H9 (cell line): ENCODE measurements around the gene CCDC27. TPM values are rescaled to one million over a fixed set of nuclear protein-coding genes. Genes with fewer than 3 reads are reported as not detected.

ENCODE experiments used
- DNase-seq: peaks from one replicate; pipeline ENCODE4 v3.0.0-alpha.2; 2017
- H2AFZ ChIP-seq: one replicate; pipeline ENCODE4 v1.6.1; 2013; ENCODE audit warnings: mild to moderate bottlenecking, low read length, control low read depth, moderate library complexity
- H2AK5ac ChIP-seq: 2 replicates; pipeline ENCODE4 v1.6.1; 2013; ENCODE audit warnings: low read length, control low read depth, mixed read lengths; ENCODE audit not compliant: insufficient read length
- H2BK120ac ChIP-seq: one replicate; pipeline ENCODE4 v1.6.1; 2013; ENCODE audit warnings: low read depth, mild to moderate bottlenecking, low read length, control low read depth, inconsistent platforms; ENCODE audit not compliant: poor library complexity, severe bottlenecking
- H2BK12ac ChIP-seq: 2 replicates; pipeline ENCODE4 v1.6.1; 2013; ENCODE audit warnings: low read length, control low read depth, mixed read lengths, low read depth; ENCODE audit not compliant: insufficient read length
- H2BK15ac ChIP-seq: 2 replicates; pipeline ENCODE4 v1.6.1; 2013; ENCODE audit warnings: low read depth, low read length, control low read depth
- H2BK20ac ChIP-seq: one replicate; pipeline ENCODE4 v1.6.1; 2013; ENCODE audit warnings: low read depth, mild to moderate bottlenecking, low read length, control low read depth, inconsistent platforms; ENCODE audit not compliant: poor library complexity, severe bottlenecking
- H2BK5ac ChIP-seq: 2 replicates; pipeline ENCODE4 v1.6.1; 2013; ENCODE audit warnings: low read length, control low read depth, mixed read lengths; ENCODE audit not compliant: insufficient read length
- H3K14ac ChIP-seq: 2 replicates; pipeline ENCODE4 v1.6.1; 2013; ENCODE audit warnings: low read length, control low read depth; ENCODE audit not compliant: insufficient read depth
- H3K18ac ChIP-seq: 2 replicates; pipeline ENCODE4 v1.6.1; 2013; ENCODE audit warnings: low read depth, mild to moderate bottlenecking, mixed read lengths, low read length, control low read depth; ENCODE audit not compliant: insufficient read length
- H3K23ac ChIP-seq: 2 replicates; pipeline ENCODE4 v1.6.1; 2013; ENCODE audit warnings: low read length, control low read depth, mixed read lengths, low read depth; ENCODE audit not compliant: insufficient read length
- H3K23me2 ChIP-seq: 2 replicates; pipeline ENCODE4 v1.6.1; 2013; ENCODE audit warnings: low read depth, mild to moderate bottlenecking, mixed read lengths, low read length, control low read depth; ENCODE audit not compliant: insufficient read length, poor library complexity, severe bottlenecking
- H3K27ac ChIP-seq: 2 replicates; pipeline ENCODE4 v1.5.1; 2013; ENCODE audit warnings: low read length, control low read depth, mixed read lengths, low read depth; ENCODE audit not compliant: insufficient read length
- H3K27me3 ChIP-seq: 2 replicates; pipeline ENCODE4 v1.6.1; 2013; ENCODE audit warnings: low read length, control low read depth, inconsistent platforms; ENCODE audit not compliant: insufficient read depth
- H3K4ac ChIP-seq: 2 replicates; pipeline ENCODE4 v1.6.1; 2013; ENCODE audit warnings: low read depth, mild to moderate bottlenecking, control low read depth, inconsistent platforms, low read length, moderate library complexity
- H3K4me1 ChIP-seq: 2 replicates; pipeline ENCODE4 v1.6.1; 2013; ENCODE audit warnings: low read length, control low read depth, inconsistent platforms; ENCODE audit not compliant: insufficient read depth
- H3K4me2 ChIP-seq: 2 replicates; pipeline ENCODE4 v1.6.1; 2013; ENCODE audit warnings: low read length, control low read depth, mixed read lengths; ENCODE audit not compliant: insufficient read length, insufficient read depth
- H3K56ac ChIP-seq: 2 replicates; pipeline ENCODE4 v1.6.1; 2013; ENCODE audit warnings: low read depth, mild to moderate bottlenecking, mixed read lengths, low read length, control low read depth; ENCODE audit not compliant: insufficient read length
- H3K79me1 ChIP-seq: 2 replicates; pipeline ENCODE4 v1.6.1; 2013; ENCODE audit warnings: low read depth, mild to moderate bottlenecking, moderate library complexity, low read length, control low read depth, inconsistent platforms; ENCODE audit not compliant: insufficient read depth, poor library complexity, severe bottlenecking
- H3K79me2 ChIP-seq: 2 replicates; pipeline ENCODE4 v1.6.1; 2013; ENCODE audit warnings: low read length, control low read depth, inconsistent platforms; ENCODE audit not compliant: insufficient read depth
- H3K9ac ChIP-seq: 2 replicates; pipeline ENCODE4 v1.6.1; 2013; ENCODE audit warnings: low read length, control low read depth, mixed read lengths; ENCODE audit not compliant: insufficient read length; ENCODE audit errors: extremely low read depth
- H3K9me3 ChIP-seq: one replicate; pipeline ENCODE4 v1.6.1; 2013; ENCODE audit warnings: low read depth, low read length, inconsistent platforms; ENCODE audit not compliant: control insufficient read depth
- H3T11ph ChIP-seq: one replicate; pipeline ENCODE4 v1.6.1; 2013; ENCODE audit warnings: mild to moderate bottlenecking, low read length, control low read depth, inconsistent platforms
- H4K20me1 ChIP-seq: one replicate; pipeline ENCODE4 v1.6.1; 2013; ENCODE audit not compliant: control insufficient read depth, insufficient read length, insufficient read depth
- H4K5ac ChIP-seq: 2 replicates; pipeline ENCODE4 v1.6.1; 2013; ENCODE audit warnings: low read depth, mild to moderate bottlenecking, mixed read lengths, low read length, control low read depth; ENCODE audit not compliant: insufficient read length
- H4K8ac ChIP-seq: replicated peaks from 2 replicates; pipeline ENCODE4 v1.6.1; 2013; ENCODE audit warnings: low read length, control low read depth, mixed read lengths, low read depth; ENCODE audit not compliant: insufficient read length
- H4K91ac ChIP-seq: 2 replicates; pipeline ENCODE4 v1.6.1; 2013; ENCODE audit warnings: low read depth, mild to moderate bottlenecking, moderate library complexity, mixed read lengths, low read length, control low read depth; ENCODE audit not compliant: insufficient read length
- H3K27ac Mint-ChIP-seq, 3 experiments: 2 replicates in 2 of 3; 3 replicates in 1 of 3; pipeline ENCODE4 v1.8.0; 2020 to 2021; ENCODE audit warnings: mixed read lengths in 3 of 3, mild to moderate bottlenecking in 1 of 3, moderate library complexity in 1 of 3
- H3K27me3 Mint-ChIP-seq: 2 replicates; pipeline ENCODE4 v1.8.0; 2021; ENCODE audit warnings: low read depth, mild to moderate bottlenecking, moderate library complexity, mixed read lengths
- H3K36me3 Mint-ChIP-seq, 3 experiments: 2 replicates in 2 of 3; 3 replicates in 1 of 3; pipeline ENCODE4 v1.8.0; 2020 to 2021; ENCODE audit warnings: low read depth in 3 of 3, mixed read lengths in 3 of 3; ENCODE audit not compliant: insufficient read depth in 1 of 3
- H3K4me1 Mint-ChIP-seq, 2 experiments: 2 replicates each; pipeline ENCODE4 v1.8.0; 2020; ENCODE audit warnings: mixed read lengths in 2 of 2
- H3K4me3 Mint-ChIP-seq, 2 experiments: 2 replicates in 1 of 2; 3 replicates in 1 of 2; pipeline ENCODE4 v1.8.0; 2020 to 2021; ENCODE audit warnings: mild to moderate bottlenecking in 2 of 2, mixed read lengths in 2 of 2, moderate library complexity in 1 of 2
- H3K9me3 Mint-ChIP-seq, 2 experiments: 2 replicates in 1 of 2; 3 replicates in 1 of 2; pipeline ENCODE4 v1.8.0; 2020; ENCODE audit warnings: mild to moderate bottlenecking in 2 of 2, mixed read lengths in 2 of 2, moderate library complexity in 1 of 2
- WGBS: extraction: QIAGEN DNeasy Blood & Tissue Kit; methylation state at CpG from one replicate; pipeline ENCODE4 v1.1.7; 2013; ENCODE audit warnings: missing lambda C conversion rate, low lambda C conversion rate, mixed read lengths; ENCODE audit not compliant: insufficient read length; ENCODE audit errors: extremely low coverage; 5-methylcytosine and 5-hydroxymethylcytosine counted together
- total RNA-seq: library from RNA; stranded (reverse); gene quantifications from 2 replicates; pipeline ENCODE4 v1.2.1, GENCODE V29; 2021
- TF ChIP-seq, protein P1 (sequence below): fragments of 200-600 bp; sonication (generic); conservative IDR thresholded peaks from 3 replicates; pipeline ENCODE4 v1.8.0; 2021; ENCODE audit warnings: antibody characterized with exemption, mild to moderate bottlenecking

Gene CCDC27
- total RNA-seq, 1 experiment from 2014 or later: not detected

DNA sequence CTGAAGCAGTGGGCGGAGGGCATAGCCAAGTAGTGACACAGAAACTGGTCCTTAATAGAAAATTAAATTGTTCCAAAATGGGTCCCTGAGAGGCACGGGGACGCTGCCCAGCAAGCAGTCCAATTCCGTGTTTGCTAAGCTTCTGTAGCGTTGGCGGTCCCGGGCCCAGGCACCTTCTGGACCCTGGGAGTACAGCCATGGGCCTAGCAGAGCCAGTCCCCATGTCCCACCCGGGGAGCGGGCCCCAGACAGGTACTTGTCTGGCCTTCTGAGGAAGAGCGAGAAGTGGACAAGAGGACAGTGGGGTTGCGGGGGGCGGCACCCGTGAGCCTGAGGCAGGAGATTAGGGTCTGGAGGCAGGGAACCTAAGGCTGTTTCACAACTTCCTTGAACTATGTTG is 11.5 kb upstream of the CCDC27 start:
- H3K4me1 ChIP-seq: peaks cover under 1% of the 10 kb centered on the region; the same call in 1 of the 2 replicates
- H3K56ac ChIP-seq: no peak overlapping the region
- no peak overlapping the region for H3K4ac ChIP-seq
- H2AFZ ChIP-seq: no peak overlapping the region
- no peak overlapping the region for H2BK15ac ChIP-seq
- Mint-ChIP-seq H3K4me3 (no peak overlapping the region), H3K27me3 (no peaks in the 10 kb centered on the region; the same call in 1 of the 2 replicates), H3K4me1 (peaks cover 10 to 14% of the 10 kb centered on the region in 2 experiments), H3K36me3 (peaks cover 30 to 48% (median 40%) of the 10 kb centered on the region in 3 experiments; a peak in 6 of 7 replicates), H3K27ac (no peak overlapping the region), H3K9me3 (no peaks in the 10 kb centered on the region)
- H4K5ac ChIP-seq: no peak overlapping the region
- no peak overlapping the region for H3T11ph ChIP-seq
- H3K23me2 ChIP-seq: no peaks in the 10 kb centered on the region
- no peak overlapping the region for H4K91ac ChIP-seq
- no peak overlapping the region for H3K9ac ChIP-seq
- no peak overlapping the region for H2BK120ac ChIP-seq
- H3K18ac ChIP-seq: no peak overlapping the region
- no peak overlapping the region for H2AK5ac ChIP-seq
- no CpG with 5 or more reads among the region's 13 CpGs for WGBS
- H3K27ac ChIP-seq: no peak overlapping the region
- H2BK20ac ChIP-seq: no peak overlapping the region
- H2BK5ac ChIP-seq: no peak overlapping the region
- no peak overlapping the region for H2BK12ac ChIP-seq
- TF ChIP-seq, protein P1, sequence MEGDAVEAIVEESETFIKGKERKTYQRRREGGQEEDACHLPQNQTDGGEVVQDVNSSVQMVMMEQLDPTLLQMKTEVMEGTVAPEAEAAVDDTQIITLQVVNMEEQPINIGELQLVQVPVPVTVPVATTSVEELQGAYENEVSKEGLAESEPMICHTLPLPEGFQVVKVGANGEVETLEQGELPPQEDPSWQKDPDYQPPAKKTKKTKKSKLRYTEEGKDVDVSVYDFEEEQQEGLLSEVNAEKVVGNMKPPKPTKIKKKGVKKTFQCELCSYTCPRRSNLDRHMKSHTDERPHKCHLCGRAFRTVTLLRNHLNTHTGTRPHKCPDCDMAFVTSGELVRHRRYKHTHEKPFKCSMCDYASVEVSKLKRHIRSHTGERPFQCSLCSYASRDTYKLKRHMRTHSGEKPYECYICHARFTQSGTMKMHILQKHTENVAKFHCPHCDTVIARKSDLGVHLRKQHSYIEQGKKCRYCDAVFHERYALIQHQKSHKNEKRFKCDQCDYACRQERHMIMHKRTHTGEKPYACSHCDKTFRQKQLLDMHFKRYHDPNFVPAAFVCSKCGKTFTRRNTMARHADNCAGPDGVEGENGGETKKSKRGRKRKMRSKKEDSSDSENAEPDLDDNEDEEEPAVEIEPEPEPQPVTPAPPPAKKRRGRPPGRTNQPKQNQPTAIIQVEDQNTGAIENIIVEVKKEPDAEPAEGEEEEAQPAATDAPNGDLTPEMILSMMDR: no peak
- peaks cover 2% of the 10 kb centered on the region; the same call in 1 of the 2 replicates for H3K79me2 ChIP-seq
- no peak overlapping the region for H3K4me2 ChIP-seq
- H3K9me3 ChIP-seq: no peaks in the 10 kb centered on the region
- no peak overlapping the region for H3K23ac ChIP-seq
- DNase-seq: no peak
- no peaks in the 10 kb centered on the region for H3K27me3 ChIP-seq
- no peak overlapping the region for H3K14ac ChIP-seq
- H4K8ac ChIP-seq: no peak overlapping the region
- peaks cover 5% of the 10 kb centered on the region for H4K20me1 ChIP-seq
- H3K79me1 ChIP-seq: no peaks in the 10 kb centered on the region
